ENCODE measurements around the gene BCL2. TPM values are rescaled to one million over a fixed set of nuclear protein-coding genes. Genes with fewer than 3 reads are reported as not detected.

The BCL2 gene
- total RNA-seq, 1 donor from 2014 or later, result 16.5 TPM

DNA sequence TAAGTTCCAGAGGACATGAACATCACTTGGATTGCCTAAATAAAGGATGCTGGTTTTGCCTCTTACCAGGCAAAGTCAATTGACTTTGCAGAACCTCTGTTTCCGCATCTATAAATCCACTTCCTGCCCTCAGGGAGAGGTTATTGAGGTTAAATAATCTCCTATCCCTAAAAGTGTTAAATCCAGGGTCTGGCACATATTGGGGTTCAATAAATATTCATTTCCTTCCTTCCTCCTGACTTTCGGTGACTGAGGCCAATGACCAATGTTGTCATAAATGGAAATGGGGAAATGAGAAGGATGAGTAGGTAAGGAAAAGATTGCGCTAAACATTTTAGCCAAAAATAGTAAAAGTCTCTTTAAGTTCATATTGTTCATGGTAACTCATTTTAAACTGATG lies 16.0 kb downstream of the BCL2 start:
- peaks cover 33% of the 10 kb centered on the region for H3K4me1 Mint-ChIP-seq (ENCODE audit: unreplicated experiment)
- H3K27ac Mint-ChIP-seq, result no peak overlapping the region
- peaks cover 18% of the 10 kb centered on the region for H3K36me3 Mint-ChIP-seq
- TF ChIP-seq, protein P1, sequence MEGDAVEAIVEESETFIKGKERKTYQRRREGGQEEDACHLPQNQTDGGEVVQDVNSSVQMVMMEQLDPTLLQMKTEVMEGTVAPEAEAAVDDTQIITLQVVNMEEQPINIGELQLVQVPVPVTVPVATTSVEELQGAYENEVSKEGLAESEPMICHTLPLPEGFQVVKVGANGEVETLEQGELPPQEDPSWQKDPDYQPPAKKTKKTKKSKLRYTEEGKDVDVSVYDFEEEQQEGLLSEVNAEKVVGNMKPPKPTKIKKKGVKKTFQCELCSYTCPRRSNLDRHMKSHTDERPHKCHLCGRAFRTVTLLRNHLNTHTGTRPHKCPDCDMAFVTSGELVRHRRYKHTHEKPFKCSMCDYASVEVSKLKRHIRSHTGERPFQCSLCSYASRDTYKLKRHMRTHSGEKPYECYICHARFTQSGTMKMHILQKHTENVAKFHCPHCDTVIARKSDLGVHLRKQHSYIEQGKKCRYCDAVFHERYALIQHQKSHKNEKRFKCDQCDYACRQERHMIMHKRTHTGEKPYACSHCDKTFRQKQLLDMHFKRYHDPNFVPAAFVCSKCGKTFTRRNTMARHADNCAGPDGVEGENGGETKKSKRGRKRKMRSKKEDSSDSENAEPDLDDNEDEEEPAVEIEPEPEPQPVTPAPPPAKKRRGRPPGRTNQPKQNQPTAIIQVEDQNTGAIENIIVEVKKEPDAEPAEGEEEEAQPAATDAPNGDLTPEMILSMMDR (conservative IDR thresholded peaks at IDR 0.05), result no peak
- no peaks in the 10 kb centered on the region for H3K27me3 Mint-ChIP-seq
- no peak overlapping the region for H3K4me3 Mint-ChIP-seq
- no peak for DNase-seq (ENCODE audit: extremely low spot score, unreplicated experiment)
- no peaks in the 10 kb centered on the region for H3K9me3 Mint-ChIP-seq

DNA sequence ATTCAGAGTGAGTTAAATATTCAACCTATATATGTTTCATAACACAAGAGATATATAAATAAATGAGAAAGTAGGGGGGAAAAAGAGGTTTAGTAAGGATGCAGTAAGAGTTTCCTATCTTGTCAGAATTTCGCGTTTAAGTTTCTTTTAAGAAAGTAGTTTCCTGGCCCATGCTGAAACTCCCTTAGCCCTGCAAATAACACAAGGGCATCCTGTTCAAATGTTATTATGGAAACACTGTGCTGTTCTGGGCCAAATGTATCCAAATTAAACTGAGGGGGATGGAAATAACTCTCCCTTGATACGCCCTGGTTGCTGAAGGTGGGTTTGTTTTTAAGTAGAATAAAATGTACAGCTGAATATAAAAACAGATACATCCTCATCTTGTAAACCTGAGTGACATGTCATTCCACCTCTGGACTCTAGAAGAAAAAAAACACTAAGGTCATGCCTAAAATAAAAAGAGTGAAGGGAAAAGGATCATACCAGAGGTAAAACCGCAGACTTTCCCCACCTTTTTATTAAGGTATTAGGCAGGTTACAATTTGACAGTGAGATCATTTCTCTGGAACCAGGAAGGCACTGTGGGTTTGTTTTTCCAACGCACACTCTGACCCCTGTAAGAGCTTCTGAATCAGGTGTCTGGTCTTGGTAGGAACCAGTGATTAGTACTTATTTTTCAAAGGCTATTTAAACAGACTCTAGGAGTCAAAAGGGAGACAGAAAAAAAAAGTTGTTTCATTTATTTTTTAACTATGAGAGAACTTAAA lies 16.7 kb downstream of the BCL2 start:
- Mint-ChIP-seq H3K4me1 (ENCODE audit: unreplicated experiment) (peaks cover 40% of the 10 kb centered on the region), H3K4me3 (no peak overlapping the region)
- TF ChIP-seq, protein P1 (conservative IDR thresholded peaks at IDR 0.05), result no peak

DNA sequence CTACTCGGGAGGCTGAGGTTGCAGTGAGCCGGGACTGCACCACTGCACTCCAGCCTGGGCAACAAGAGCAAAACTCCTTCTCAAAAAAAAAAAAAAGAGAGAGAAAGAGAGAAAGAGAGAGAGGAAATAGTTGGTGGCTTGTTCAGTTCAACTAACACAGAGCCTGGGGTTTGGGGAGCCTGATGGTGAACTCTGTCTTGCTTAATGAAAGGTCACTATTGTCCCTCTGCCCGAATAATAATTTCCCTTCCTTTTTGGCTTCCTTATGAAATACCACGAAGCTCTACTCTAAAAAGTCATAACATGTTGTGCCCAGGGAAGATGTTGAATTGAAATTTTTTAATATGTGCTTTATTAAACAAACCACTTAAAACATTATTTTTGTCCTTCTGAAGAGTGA lies 17.3 kb downstream of the BCL2 start:
- TF ChIP-seq, protein P1 (conservative IDR thresholded peaks at IDR 0.05), result no peak
- Mint-ChIP-seq H3K4me3 (no peak overlapping the region), H3K4me1 (ENCODE audit: unreplicated experiment) (peaks cover 41% of the 10 kb centered on the region), H3K36me3 (peaks cover 18% of the 10 kb centered on the region), H3K27me3 (no peaks in the 10 kb centered on the region), H3K27ac (no peak overlapping the region), H3K9me3 (no peaks in the 10 kb centered on the region)
- DNase-seq (ENCODE audit: extremely low spot score, unreplicated experiment), result no peak

More for the DNA sequence above, 16.7 kb downstream of the BCL2 start:
- H3K9me3 Mint-ChIP-seq, result no peaks in the 10 kb centered on the region
- peaks cover 18% of the 10 kb centered on the region for H3K36me3 Mint-ChIP-seq
- no peak for DNase-seq (ENCODE audit: extremely low spot score, unreplicated experiment)
- H3K27me3 Mint-ChIP-seq, result no peaks in the 10 kb centered on the region
- no peak overlapping the region for H3K27ac Mint-ChIP-seq

DNA sequence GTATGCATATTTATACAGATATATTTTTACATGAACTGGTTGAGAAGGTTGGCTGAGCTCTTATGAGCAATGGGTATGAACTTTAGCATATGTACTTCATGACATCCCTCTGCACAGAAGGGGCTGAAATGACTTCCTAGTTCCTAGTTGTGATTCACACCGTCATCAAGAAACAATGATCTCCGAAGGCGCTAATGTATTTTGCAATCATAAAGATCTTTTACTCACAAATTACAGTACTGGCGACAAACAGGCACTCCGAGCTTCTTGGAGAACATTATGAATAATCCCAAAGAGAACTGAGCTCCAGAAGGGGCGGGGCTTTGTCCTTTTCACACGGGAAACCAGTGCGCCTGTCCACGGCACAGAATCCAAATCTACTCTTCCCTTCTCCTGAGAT lies 18.1 kb downstream of the BCL2 start:
- DNase-seq (ENCODE audit: extremely low spot score, unreplicated experiment), result no peak
- TF ChIP-seq, protein P1 (conservative IDR thresholded peaks at IDR 0.05), result no peak
- Mint-ChIP-seq H3K27me3 (no peaks in the 10 kb centered on the region), H3K27ac (no peak overlapping the region), H3K4me3 (no peak overlapping the region), H3K9me3 (no peaks in the 10 kb centered on the region), H3K36me3 (peaks cover 14% of the 10 kb centered on the region), H3K4me1 (ENCODE audit: unreplicated experiment) (peaks cover 36% of the 10 kb centered on the region)

- Mint-ChIP-seq H3K27ac (no peak overlapping the region), H3K36me3 (peaks cover 14% of the 10 kb centered on the region), H3K27me3 (no peaks in the 10 kb centered on the region), H3K4me1 (ENCODE audit: unreplicated experiment) (peaks cover 34% of the 10 kb centered on the region), H3K4me3 (no peak overlapping the region), H3K9me3 (no peaks in the 10 kb centered on the region)
- no peak for DNase-seq (ENCODE audit: extremely low spot score, unreplicated experiment)
- TF ChIP-seq, protein P1 (conservative IDR thresholded peaks at IDR 0.05), result no peak
These were observed 19.5 kb downstream of the BCL2 start for GRCh38 chr18:63299837-63300745.
